Fibroblast of lung (primary cell): ENCODE data around the gene SETD9.

Experiments used
- CTCF ChIP-seq, 2 donors: IDR thresholded peaks in 1 of 2; conservative IDR thresholded peaks in 1 of 2; 1 replicate in 1 of 2; 2 replicates in 1 of 2; pipeline ENCODE4 v1.5.1; 2011 to 2012; ENCODE audit warnings: low read length in 2 of 2, control low read depth in 1 of 2, inconsistent platforms in 1 of 2, low read depth in 1 of 2, mild to moderate bottlenecking in 1 of 2
- EZH2 ChIP-seq: IDR thresholded peaks from 2 replicates; pipeline ENCODE4 v1.5.1; 2012; ENCODE audit warnings: low read length, control low read depth, mild to moderate bottlenecking; ENCODE audit errors: missing control alignments

- TF ChIP-seq CTCF (conservative IDR thresholded peaks at IDR 0.05 in 1 of 2, IDR thresholded peaks at IDR 0.05 in 1 of 2; ENCODE audit: low read depth in 1 of 2, low read length in 2 of 2) (no peak), EZH2 (no peak)
These were observed 32.6 kb downstream of the SETD9 start for GRCh38 chr5:56941981-56942380.
